ENCODE data around the gene DCLRE1C.
"Not testable (repeated sequence)": the region's sequence is repeated elsewhere in the genome, so short reads cannot be mapped to it uniquely, and the experiment has no call there.

Gene DCLRE1C

GRCh38 chr10:14907591-14907990 is 46.3 kb downstream of the DCLRE1C start:
- DNase-seq; in situ Hi-C loops (cut with HindIII; ENCODE audit: low pct_ligation_motif_present, low pct_unique_long_range_greater_than_20kb, low sequenced_read_pairs): not testable (repeated sequence)

- no peak for DNase-seq
- in situ Hi-C loops (cut with HindIII; ENCODE audit: low pct_ligation_motif_present, low pct_unique_long_range_greater_than_20kb, low sequenced_read_pairs) = no loop called here
Observed at GRCh38 chr10:14906765-14907164, 47.1 kb downstream of the DCLRE1C start.

GRCh38 chr10:14905890-14906289 is 48.0 kb downstream of the DCLRE1C start:
- no peak for DNase-seq
- in situ Hi-C loops (cut with HindIII; ENCODE audit: low pct_ligation_motif_present, low pct_unique_long_range_greater_than_20kb, low sequenced_read_pairs) = no loop called here

GRCh38 chr10:14904864-14905263 is 49.0 kb downstream of the DCLRE1C start:
- no peak for DNase-seq
- in situ Hi-C loops (cut with HindIII; ENCODE audit: low pct_ligation_motif_present, low pct_unique_long_range_greater_than_20kb, low sequenced_read_pairs) = no loop called here

GRCh38 chr10:14904316-14904732 is 49.6 kb downstream of the DCLRE1C start:
- DNase-seq = peak; percentile 55
- in situ Hi-C loops (cut with HindIII; ENCODE audit: low pct_ligation_motif_present, low pct_unique_long_range_greater_than_20kb, low sequenced_read_pairs) = no loop called here

- no peak for DNase-seq
- in situ Hi-C loops (cut with HindIII; ENCODE audit: low pct_ligation_motif_present, low pct_unique_long_range_greater_than_20kb, low sequenced_read_pairs) = no loop called here
Observed at GRCh38 chr10:14891151-14891550, 62.7 kb downstream of the DCLRE1C start.

- peak; percentile 9 for DNase-seq
- in situ Hi-C loops (cut with HindIII; ENCODE audit: low pct_ligation_motif_present, low pct_unique_long_range_greater_than_20kb, low sequenced_read_pairs) = no loop called here
Observed at GRCh38 chr10:14889318-14889717, 64.6 kb downstream of the DCLRE1C start.

- in situ Hi-C loops (cut with HindIII; ENCODE audit: low pct_ligation_motif_present, low pct_unique_long_range_greater_than_20kb, low sequenced_read_pairs) = no loop called here
- no peak for DNase-seq
Observed at GRCh38 chr10:14884082-14884481, 69.8 kb downstream of the DCLRE1C start.

- in situ Hi-C loops (cut with HindIII; ENCODE audit: low pct_ligation_motif_present, low pct_unique_long_range_greater_than_20kb, low sequenced_read_pairs) = no loop called here
- DNase-seq = peak; percentile 19
Observed at GRCh38 chr10:14880229-14880628, 73.7 kb downstream of the DCLRE1C start.

- in situ Hi-C loops (cut with HindIII; ENCODE audit: low pct_ligation_motif_present, low pct_unique_long_range_greater_than_20kb, low sequenced_read_pairs) = no loop called here
- DNase-seq = no peak
Observed at GRCh38 chr10:14879928-14880193, 74.0 kb downstream of the DCLRE1C start.

- DNase-seq = peak; percentile 40
- in situ Hi-C loops (cut with HindIII; ENCODE audit: low pct_ligation_motif_present, low pct_unique_long_range_greater_than_20kb, low sequenced_read_pairs) = no loop called here
Observed at GRCh38 chr10:14879124-14879927, 74.6 kb downstream of the DCLRE1C start.

GRCh38 chr10:14878266-14879123 is 75.4 kb downstream of the DCLRE1C start, which contains the start of gene SUV39H2:
SUV39H2 (plus strand) TSS chr10:14878866; CDS start chr10:14878889, 23 bp downstream.
- in situ Hi-C loops (cut with HindIII; ENCODE audit: low pct_ligation_motif_present, low pct_unique_long_range_greater_than_20kb, low sequenced_read_pairs) = no loop called here
- peak; percentile 92 for DNase-seq

GRCh38 chr10:14876764-14877163 is 77.1 kb downstream of the DCLRE1C start:
- no peak for DNase-seq

GRCh38 chr10:14875941-14876340 is 78.0 kb downstream of the DCLRE1C start:
- no peak for DNase-seq
- in situ Hi-C loops (cut with HindIII; ENCODE audit: low pct_ligation_motif_present, low pct_unique_long_range_greater_than_20kb, low sequenced_read_pairs) = no loop called here

More at GRCh38 chr10:14876764-14877163, 77.1 kb downstream of the DCLRE1C start:
- in situ Hi-C loops (cut with HindIII; ENCODE audit: low pct_ligation_motif_present, low pct_unique_long_range_greater_than_20kb, low sequenced_read_pairs) = no loop called here

GRCh38 chr10:14873090-14873760 is 80.7 kb downstream of the DCLRE1C start:
- DNase-seq = peak; percentile 25
- in situ Hi-C loops (cut with HindIII; ENCODE audit: low pct_ligation_motif_present, low pct_unique_long_range_greater_than_20kb, low sequenced_read_pairs) = no loop called here

- DNase-seq; in situ Hi-C loops (cut with HindIII; ENCODE audit: low pct_ligation_motif_present, low pct_unique_long_range_greater_than_20kb, low sequenced_read_pairs): not testable (repeated sequence)
Observed at GRCh38 chr10:14864871-14865270, 89.0 kb downstream of the DCLRE1C start.

- in situ Hi-C loops (cut with HindIII; ENCODE audit: low pct_ligation_motif_present, low pct_unique_long_range_greater_than_20kb, low sequenced_read_pairs); DNase-seq: not testable (repeated sequence)
Observed at GRCh38 chr10:14864466-14864865, 89.4 kb downstream of the DCLRE1C start.

- in situ Hi-C loops (cut with HindIII; ENCODE audit: low pct_ligation_motif_present, low pct_unique_long_range_greater_than_20kb, low sequenced_read_pairs) = no loop called here
Observed at GRCh38 chr10:14860791-14861190, 93.1 kb downstream of the DCLRE1C start.

GRCh38 chr10:14859775-14860174 is 94.1 kb downstream of the DCLRE1C start:
- in situ Hi-C loops (cut with HindIII; ENCODE audit: low pct_ligation_motif_present, low pct_unique_long_range_greater_than_20kb, low sequenced_read_pairs) = no loop called here
- no peak for DNase-seq

More at GRCh38 chr10:14860791-14861190, 93.1 kb downstream of the DCLRE1C start:
- DNase-seq = no peak

Data from ACHN (cell line).